ENCODE results near the gene FRMPD3.

DNA sequence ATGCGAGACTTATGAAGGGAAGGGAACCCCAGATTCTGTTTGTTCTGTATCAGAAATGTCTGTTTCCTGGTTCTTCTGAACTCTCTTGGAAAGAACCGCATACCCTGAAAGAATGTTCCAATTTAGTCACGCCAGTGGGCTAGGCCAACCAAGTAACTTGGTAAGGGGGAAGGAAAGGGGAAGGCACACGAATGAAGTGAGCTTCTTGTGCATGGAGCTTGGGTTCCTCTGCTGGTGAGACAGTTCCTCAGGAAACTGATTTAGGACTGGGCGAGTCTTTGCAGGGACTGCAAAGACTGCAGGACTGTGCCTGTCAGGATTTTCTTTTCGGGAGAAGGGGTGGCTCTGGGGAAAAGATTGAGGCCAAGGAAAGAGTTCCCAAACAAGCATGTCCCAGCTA lies 35.6 kb downstream of the FRMPD3 start:
- TF ChIP-seq CTCF (IDR thresholded peaks at IDR 0.05): no peak
- TF ChIP-seq POLR2A (IDR thresholded peaks at IDR 0.05): no peak

All from testis (tissue), 2 donors.